ENCODE results near the gene TRAF2. TPM values are rescaled to one million over a fixed set of nuclear protein-coding genes. Genes with fewer than 3 reads are reported as not detected.
"Not testable (repeated sequence)": the region's sequence is repeated elsewhere in the genome, so short reads cannot be mapped to it uniquely, and the experiment has no call there.

The TRAF2 gene
- total RNA-seq, 3 donors from 2014 or later, result 3.4 to 8.9 (median 8.5) TPM

GRCh38 chr9:136867917-136868316 lies 18.4 kb upstream of the TRAF2 start:
- intact Hi-C loops (cut with DNase I; ENCODE audit: low total_unique reads), result no loop called here
- Histone ChIP-seq H3K36me3 (peaks cover 3% of the 10 kb centered on the region), H3K27ac (no peak overlapping the region), H3K4me3 (no peak overlapping the region), H3K4me1 (peaks cover 5 to 6% of the 10 kb centered on the region in 2 donors), H3K27me3 (no peaks in the 10 kb centered on the region), H3K9me3 (no peaks in the 10 kb centered on the region)
- no peak for DNase-seq (ENCODE audit: low spot score in 2 of 2)
- TF ChIP-seq POLR2AphosphoS5 (IDR thresholded peaks at IDR 0.05), result no peak
- no peak for TF ChIP-seq POLR2A (IDR thresholded peaks at IDR 0.05)
- TF ChIP-seq CTCF (IDR thresholded peaks at IDR 0.05), result no peak

- Histone ChIP-seq H3K4me3 (no peak overlapping the region), H3K27me3 (no peaks in the 10 kb centered on the region), H3K27ac (no peak overlapping the region), H3K9me3 (no peaks in the 10 kb centered on the region), H3K36me3 (no peaks in the 10 kb centered on the region), H3K4me1 (peaks cover 5 to 6% of the 10 kb centered on the region in 2 donors)
- intact Hi-C loops (cut with DNase I; ENCODE audit: low total_unique reads), result no loop called here
- no peak for DNase-seq (ENCODE audit: low spot score in 2 of 2)
- TF ChIP-seq POLR2A (IDR thresholded peaks at IDR 0.05) (no peak), POLR2AphosphoS5 (IDR thresholded peaks at IDR 0.05) (no peak), CTCF (IDR thresholded peaks at IDR 0.05) (no peak)
These were observed 17.7 kb upstream of the TRAF2 start for GRCh38 chr9:136868644-136869043.

- H3K27ac ChIP-seq; intact Hi-C loops (cut with DNase I; ENCODE audit: low total_unique reads); H3K27me3 ChIP-seq; H3K4me1 ChIP-seq; DNase-seq (ENCODE audit: low spot score in 2 of 2); H3K36me3 ChIP-seq; H3K9me3 ChIP-seq; H3K4me3 ChIP-seq: not testable (repeated sequence)
These were observed 16.7 kb upstream of the TRAF2 start for GRCh38 chr9:136869611-136870010.

GRCh38 chr9:136875155-136875554 lies 11.2 kb upstream of the TRAF2 start:
- Histone ChIP-seq H3K27ac (no peak overlapping the region), H3K4me1 (no peaks in the 10 kb centered on the region), H3K4me3 (no peak overlapping the region), H3K27me3 (no peaks in the 10 kb centered on the region), H3K9me3 (no peaks in the 10 kb centered on the region), H3K36me3 (no peaks in the 10 kb centered on the region)
- no peak for DNase-seq (ENCODE audit: low spot score in 2 of 2)
- TF ChIP-seq POLR2A (IDR thresholded peaks at IDR 0.05) (no peak), POLR2AphosphoS5 (IDR thresholded peaks at IDR 0.05) (no peak), CTCF (IDR thresholded peaks at IDR 0.05) (no peak)
- intact Hi-C loops (cut with DNase I; ENCODE audit: low total_unique reads), result no loop called here

GRCh38 chr9:136876476-136876875 lies 9.8 kb upstream of the TRAF2 start:
- Histone ChIP-seq H3K9me3 (no peaks in the 10 kb centered on the region), H3K36me3 (no peaks in the 10 kb centered on the region), H3K4me3 (no peak overlapping the region), H3K27ac (no peak overlapping the region), H3K27me3 (no peaks in the 10 kb centered on the region), H3K4me1 (no peaks in the 10 kb centered on the region)
- TF ChIP-seq POLR2AphosphoS5 (IDR thresholded peaks at IDR 0.05) (no peak), CTCF (IDR thresholded peaks at IDR 0.05) (no peak), POLR2A (IDR thresholded peaks at IDR 0.05) (no peak)
- intact Hi-C loops (cut with DNase I; ENCODE audit: low total_unique reads), result no loop called here
- no peak for DNase-seq (ENCODE audit: low spot score in 2 of 2)

GRCh38 chr9:136880651-136881050 lies 5.7 kb upstream of the TRAF2 start:
- Histone ChIP-seq H3K27me3 (no peaks in the 10 kb centered on the region), H3K4me1 (no peaks in the 10 kb centered on the region), H3K9me3 (no peaks in the 10 kb centered on the region), H3K27ac (no peak overlapping the region), H3K36me3 (no peaks in the 10 kb centered on the region), H3K4me3 (no peak overlapping the region)
- no peak for DNase-seq (ENCODE audit: low spot score in 2 of 2)
- TF ChIP-seq POLR2A (IDR thresholded peaks at IDR 0.05) (no peak), POLR2AphosphoS5 (IDR thresholded peaks at IDR 0.05) (no peak), CTCF (IDR thresholded peaks at IDR 0.05) (no peak)
- intact Hi-C loops (cut with DNase I; ENCODE audit: low total_unique reads), result no loop called here
